A673 (cell line): ENCODE results near the gene TIAM1. TPM values are rescaled to one million over a fixed set of nuclear protein-coding genes. Genes with fewer than 3 reads are reported as not detected.

Experiments
- BruUV-seq: library from RNA; stranded (reverse); fragments of 400-500 nt; replicated peaks from 2 replicates; lab custom pipeline; 2021; lab: Mats Ljungman, UMichigan
- CTCF ChIA-PET: fragments of 300-600 bp; sonication (Branson Sonifier 250); formaldehyde crosslinking; loops from one replicate; lab custom pipeline; 2022; ENCODE audit warnings: antibody characterized with exemption; lab: Charles Lee
- POLR2A ChIA-PET: fragments of 300-600 bp; sonication (Branson Sonifier 250); formaldehyde crosslinking; loops from one replicate; lab custom pipeline; 2022; ENCODE audit warnings: antibody characterized with exemption; ENCODE audit not compliant: low non-redundant PET; lab: Charles Lee
- DNase-seq: peaks from one replicate; pipeline ENCODE4 v3.0.0-alpha.2; 2015; ENCODE audit warnings: low spot score
- H3K27ac ChIP-seq: fragments of 200-600 bp; sonication (generic); 2 replicates; pipeline ENCODE4 v1.5.1; 2016; ENCODE audit warnings: mixed run types, low read depth, mild to moderate bottlenecking, mixed read lengths, antibody characterized with exemption, low read length; ENCODE audit not compliant: poor library complexity, severe bottlenecking
- H3K27me3 ChIP-seq: fragments of 200-600 bp; sonication (generic); replicated peaks from 2 replicates; pipeline ENCODE4 v1.6.1; 2017; ENCODE audit warnings: mixed run types, low read depth, mild to moderate bottlenecking, mixed read lengths, antibody characterized with exemption, low read length; ENCODE audit not compliant: insufficient read depth, poor library complexity
- H3K36me3 ChIP-seq: fragments of 200-600 bp; sonication (generic); 2 replicates; pipeline ENCODE4 v1.6.1; 2016; ENCODE audit warnings: mixed run types, mild to moderate bottlenecking, mixed read lengths, antibody characterized with exemption, low read length; ENCODE audit not compliant: insufficient read depth, poor library complexity, severe bottlenecking
- H3K4me1 ChIP-seq: fragments of 200-600 bp; sonication (generic); 2 replicates; pipeline ENCODE4 v1.6.1; 2017; ENCODE audit warnings: mixed run types, mild to moderate bottlenecking, mixed read lengths, antibody characterized with exemption, low read length; ENCODE audit not compliant: insufficient read depth, poor library complexity, severe bottlenecking
- H3K4me3 ChIP-seq: fragments of 200-600 bp; sonication (generic); 2 replicates; pipeline ENCODE4 v1.5.1; 2016; ENCODE audit warnings: low read depth, mixed run types, mild to moderate bottlenecking, mixed read lengths, low read length; ENCODE audit not compliant: poor library complexity, severe bottlenecking
- H3K9me3 ChIP-seq: fragments of 200-600 bp; sonication (generic); 2 replicates; pipeline ENCODE4 v1.6.1; 2016; ENCODE audit warnings: mixed run types, low read depth, mild to moderate bottlenecking, mixed read lengths, antibody characterized with exemption, low read length; ENCODE audit not compliant: poor library complexity, severe bottlenecking
- CTCF ChIP-seq: fragments of 300-800, 200-600 bp; sonication (generic); conservative IDR thresholded peaks from 2 replicates; pipeline ENCODE4 v1.5.1; 2017; ENCODE audit warnings: low read depth, mild to moderate bottlenecking, antibody characterized with exemption, low read length, moderate library complexity, mixed read lengths
- EZH2 ChIP-seq: fragments of 200-600 bp; sonication (generic); IDR thresholded peaks from 2 replicates; pipeline ENCODE4 v1.6.1; 2017; ENCODE audit warnings: borderline replicate concordance, low read depth, mild to moderate bottlenecking, mixed read lengths, antibody characterized with exemption, low read length; ENCODE audit not compliant: poor library complexity, severe bottlenecking
- intact Hi-C: fragments of 100-400 bp; cut with micrococcal nuclease; formaldehyde crosslinking; loops from one replicate; pipeline ENCODE4 v1.10.0; 2022; ENCODE audit not compliant: unreplicated experiment
- total RNA-seq: library from RNA; stranded (reverse); gene quantifications from 2 replicates; pipeline ENCODE4 v1.2.3, GENCODE V29; 2021

The TIAM1 gene
- total RNA-seq, 1 experiment from 2014 or later = 9.6 TPM

GRCh38 chr21:31370893-31371544 is 27.0 kb upstream of the TIAM1 start:
- Histone ChIP-seq H3K27ac (no peak overlapping the region), H3K9me3 (no peaks in the 10 kb centered on the region), H3K36me3 (no peaks in the 10 kb centered on the region), H3K27me3 (no peaks in the 10 kb centered on the region), H3K4me1 (no peaks in the 10 kb centered on the region), H3K4me3 (no peak overlapping the region)
- ChIA-PET CTCF (no interaction called here), POLR2A (no interaction called here)
- TF ChIP-seq EZH2 (no peak), CTCF (no peak)
- intact Hi-C loops = no loop called here
- no TSS peak for BruUV-seq
- DNase-seq = no peak

GRCh38 chr21:31370281-31370892 is 26.3 kb upstream of the TIAM1 start:
- H3K4me1 ChIP-seq = no peaks in the 10 kb centered on the region
- H3K4me3 ChIP-seq = no peak overlapping the region
- H3K9me3 ChIP-seq = no peaks in the 10 kb centered on the region
- BruUV-seq = no TSS peak
- TF ChIP-seq CTCF (no peak), EZH2 (no peak)
- CTCF ChIA-PET = no interaction called here
- no peak overlapping the region for H3K27ac ChIP-seq
- POLR2A ChIA-PET = no interaction called here
- intact Hi-C loops = no loop called here
- H3K27me3 ChIP-seq = no peaks in the 10 kb centered on the region
- DNase-seq = no peak
- H3K36me3 ChIP-seq = no peaks in the 10 kb centered on the region

- TF ChIP-seq EZH2 (no peak), CTCF (no peak)
- Histone ChIP-seq H3K4me1 (no peaks in the 10 kb centered on the region), H3K27ac (no peak overlapping the region), H3K36me3 (no peaks in the 10 kb centered on the region), H3K4me3 (no peak overlapping the region), H3K9me3 (no peaks in the 10 kb centered on the region), H3K27me3 (no peaks in the 10 kb centered on the region)
- BruUV-seq = no TSS peak
- ChIA-PET POLR2A (no interaction called here), CTCF (no interaction called here)
- DNase-seq = no peak
- intact Hi-C loops = no loop called here
Measured at GRCh38 chr21:31368361-31368760, 24.3 kb upstream of the TIAM1 start.
